GM19467 (cell line): ENCODE measurements around the gene MADCAM1.
"Not testable (repeated sequence)": the region's sequence is repeated elsewhere in the genome, so short reads cannot be mapped to it uniquely, and the experiment has no call there.

Experiments used
- ATAC-seq: cut with Tn5 transposase; IDR thresholded peaks from one replicate; pipeline ENCODE4 v1.9.1; 2021; ENCODE audit warnings: mild to moderate bottlenecking, moderate library complexity; ENCODE audit not compliant: unreplicated experiment

The MADCAM1 gene

DNA sequence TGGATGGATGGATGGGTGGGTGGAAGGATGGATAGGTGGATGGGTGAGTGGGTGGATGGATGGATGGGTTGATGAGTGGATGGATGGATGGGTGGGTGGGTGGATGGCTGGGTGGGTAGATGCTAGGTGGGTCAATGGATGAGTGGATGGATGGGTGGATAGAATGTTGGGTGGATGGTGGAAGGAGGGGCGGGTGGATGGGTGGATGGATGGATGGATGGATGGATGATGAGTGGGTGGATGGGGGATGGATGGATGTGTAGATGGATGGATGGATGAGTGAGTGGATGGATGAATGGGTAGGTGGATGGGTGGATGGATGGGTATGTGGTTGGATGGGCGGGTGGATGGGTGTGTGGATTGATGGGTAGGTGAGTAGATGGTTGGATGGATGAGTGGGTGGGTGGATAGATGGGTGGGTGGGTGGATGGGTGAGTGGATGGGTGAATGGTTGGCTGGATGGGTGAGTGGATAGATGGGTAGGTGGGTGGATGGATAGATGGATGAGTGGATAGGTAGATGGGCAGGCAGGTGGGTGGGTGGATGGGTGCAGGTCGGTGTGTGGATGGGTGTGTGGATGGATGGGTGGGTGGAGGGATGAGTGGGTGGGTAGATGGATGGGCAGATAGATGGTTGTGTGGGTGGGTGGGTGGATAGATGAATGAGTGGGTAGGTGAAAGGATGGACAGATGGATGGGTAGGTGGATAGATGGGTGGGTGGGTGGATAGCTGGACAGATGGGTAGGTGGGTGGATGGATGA, 31.1 kb upstream of the MADCAM1 start:
- no peak for ATAC-seq

DNA sequence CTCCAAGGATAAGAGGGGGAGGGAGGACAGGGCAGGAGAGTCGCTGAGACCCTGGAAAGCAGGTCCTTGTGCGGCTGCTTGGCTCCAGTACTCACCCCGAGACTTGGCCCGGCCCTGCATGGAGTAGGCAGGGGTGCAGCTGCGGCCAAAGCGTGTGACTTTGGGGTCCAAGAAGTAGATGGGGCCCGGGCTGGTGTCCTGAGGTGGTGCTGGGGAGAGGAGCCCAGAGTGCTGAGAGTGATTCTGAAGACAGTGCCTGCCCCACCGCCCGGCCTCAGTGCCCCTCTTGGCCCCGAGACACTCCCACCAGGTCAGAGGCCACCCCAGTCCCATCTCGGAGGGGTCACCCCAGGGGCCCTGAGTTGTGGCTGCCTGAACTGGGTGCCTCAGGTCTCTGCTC, 28.7 kb upstream of the MADCAM1 start:
- no peak for ATAC-seq

DNA sequence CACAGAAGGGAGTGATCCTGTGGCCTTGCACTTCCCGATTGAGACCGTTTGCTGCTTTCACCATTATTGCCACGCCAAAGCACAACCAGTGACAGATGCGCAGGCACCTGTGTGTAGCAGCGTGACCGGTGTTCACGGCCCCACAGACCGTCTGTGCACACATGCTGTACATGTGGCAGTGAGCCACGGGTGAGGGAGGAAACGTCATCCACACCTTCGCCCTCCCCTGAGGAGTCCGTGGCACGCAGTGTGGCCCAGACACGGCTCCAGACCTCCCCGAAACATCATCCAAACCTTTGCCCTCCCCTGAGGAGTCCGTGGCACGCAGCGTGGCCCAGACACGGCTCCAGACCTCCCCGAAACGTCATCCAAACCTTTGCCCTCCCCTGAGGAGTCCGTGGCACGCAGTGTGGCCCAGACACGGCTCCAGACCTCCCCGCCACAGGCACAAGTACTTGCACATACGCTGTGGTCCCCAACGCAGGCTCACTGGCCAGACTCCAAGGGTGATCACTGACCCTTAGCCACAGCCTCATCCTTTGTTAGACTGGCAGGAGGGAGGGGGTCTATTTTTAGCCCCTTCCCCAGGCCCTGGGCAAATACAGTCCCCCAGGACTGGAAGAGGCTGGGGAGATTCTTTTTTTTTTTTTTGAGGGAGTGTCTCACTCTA, 27.6 kb upstream of the MADCAM1 start:
- ATAC-seq, result no peak

DNA sequence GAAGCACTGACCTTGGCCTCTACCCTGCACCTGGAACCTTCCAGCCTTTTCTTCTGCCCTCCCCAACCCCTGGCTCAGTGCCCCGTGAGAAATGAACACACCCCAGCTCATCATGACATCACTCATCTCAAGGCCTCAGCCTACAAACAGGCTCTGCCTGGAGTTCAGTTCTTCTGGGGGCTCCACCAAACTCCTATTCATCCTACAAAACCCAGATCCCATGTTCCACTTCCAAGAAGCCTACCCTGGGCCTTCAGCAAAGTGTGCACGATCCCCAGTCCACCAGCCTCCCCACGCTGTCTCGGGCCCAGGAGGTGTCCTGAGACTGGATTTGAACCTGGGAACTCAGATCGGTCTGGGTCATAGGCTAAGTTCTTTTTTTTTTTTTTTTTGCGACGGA, 26.5 kb upstream of the MADCAM1 start:
- ATAC-seq, result no peak

DNA sequence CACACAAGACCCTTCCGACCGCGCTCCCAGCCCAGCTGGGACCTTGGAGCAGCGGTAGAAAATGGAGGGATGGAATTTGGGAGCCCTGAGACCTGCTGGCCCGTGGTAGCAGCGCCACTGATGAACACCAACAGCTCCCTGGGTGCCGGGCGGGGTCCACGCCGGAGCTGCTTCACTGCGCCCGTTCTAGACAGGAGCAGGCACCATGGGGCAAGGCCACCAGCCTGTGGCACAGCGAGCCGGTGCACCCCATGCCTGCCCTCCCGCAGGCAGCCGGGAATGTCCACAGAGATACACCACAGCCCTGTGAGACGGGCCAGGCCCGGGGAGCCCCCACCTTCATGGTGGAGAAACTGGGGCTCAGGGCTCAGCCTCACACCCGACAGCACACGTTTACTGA, 25.6 kb upstream of the MADCAM1 start:
- no peak for ATAC-seq

DNA sequence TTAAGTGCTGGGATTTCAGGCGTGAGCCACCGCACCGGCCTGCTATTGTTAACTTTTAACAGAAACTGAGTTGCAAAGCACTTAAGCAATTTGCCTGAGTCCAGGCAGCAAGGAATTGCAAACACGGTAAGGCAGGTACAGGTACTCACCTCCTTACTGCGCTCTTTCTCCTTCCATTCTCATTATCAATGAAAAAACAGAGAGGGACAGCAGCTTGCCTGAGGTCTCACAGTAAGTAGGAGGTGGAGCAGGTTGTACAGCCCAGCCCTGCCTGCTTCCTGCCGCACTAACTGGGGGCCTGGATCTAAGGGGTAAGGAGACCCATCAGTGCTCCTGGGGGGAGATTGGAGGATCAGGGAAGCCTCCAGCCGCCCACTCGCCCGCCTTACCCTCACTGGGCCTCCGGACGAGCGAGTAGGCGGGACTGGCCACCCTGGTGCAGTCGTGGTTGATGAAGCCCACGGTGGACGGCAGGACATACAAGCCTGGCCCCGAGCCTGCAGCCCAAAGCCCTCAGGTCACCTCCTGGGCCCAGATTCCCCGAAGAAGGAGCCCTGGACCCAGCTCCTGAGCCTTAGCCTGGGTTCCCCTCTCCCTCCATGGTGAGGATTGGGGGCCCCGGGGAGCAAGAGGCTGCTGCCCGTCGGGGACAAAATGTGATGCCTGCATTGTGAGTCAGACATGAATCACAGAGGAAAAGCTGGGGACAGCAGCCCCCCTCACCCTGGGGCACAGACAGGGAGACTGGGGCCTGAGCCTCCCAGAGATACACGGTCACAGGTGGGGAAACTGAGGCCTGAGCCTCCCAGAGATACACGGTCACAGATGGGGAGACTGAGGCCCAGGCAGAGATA, 24.1 kb upstream of the MADCAM1 start:
- ATAC-seq, result no peak

DNA sequence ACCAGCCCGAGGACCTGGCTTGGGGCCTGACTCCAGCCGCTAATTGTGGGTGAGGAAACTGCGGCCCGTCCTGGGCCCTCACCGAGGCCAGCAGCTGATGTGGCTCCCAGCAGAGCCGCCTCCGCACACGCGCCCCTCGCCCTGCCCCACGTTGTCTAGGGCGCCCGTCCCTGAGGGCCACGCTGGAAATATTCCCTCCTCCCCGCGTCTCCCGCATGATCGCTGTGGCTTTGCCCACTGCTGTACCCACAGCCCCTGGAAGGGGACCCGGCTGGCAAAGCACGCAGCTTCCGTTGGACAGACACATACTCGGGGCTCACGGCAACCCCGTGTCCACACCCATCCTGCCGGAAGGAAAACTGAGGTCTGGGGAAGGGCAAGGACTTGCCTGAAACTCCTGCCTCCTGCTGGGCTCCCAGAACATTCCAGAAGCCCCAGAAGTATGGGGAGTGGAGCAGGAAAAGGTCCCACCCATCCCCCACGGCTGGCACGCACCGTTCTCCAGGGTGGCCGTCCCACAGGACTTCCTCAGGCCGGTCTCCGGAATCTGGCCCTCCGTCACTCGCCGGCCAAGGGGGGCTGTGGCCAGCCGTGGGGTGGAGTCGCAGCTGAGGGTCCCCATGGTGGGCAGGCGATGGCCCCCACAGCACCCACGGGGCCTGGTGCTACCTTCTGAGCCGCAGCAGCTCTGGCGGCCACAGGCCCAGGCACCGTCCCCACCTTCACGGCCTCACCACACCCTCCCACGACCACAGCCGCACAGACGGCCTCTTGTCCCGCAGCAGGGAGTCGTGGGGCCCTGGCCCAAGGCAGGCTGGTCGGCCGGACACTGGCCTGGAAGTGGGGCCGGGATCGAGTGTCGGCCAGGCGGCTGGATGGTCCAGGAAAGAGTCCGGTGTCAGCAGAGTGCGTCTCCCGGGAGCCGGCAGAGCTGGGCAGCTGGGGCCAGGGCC, 21.9 kb upstream of the MADCAM1 start:
- no peak for ATAC-seq

DNA sequence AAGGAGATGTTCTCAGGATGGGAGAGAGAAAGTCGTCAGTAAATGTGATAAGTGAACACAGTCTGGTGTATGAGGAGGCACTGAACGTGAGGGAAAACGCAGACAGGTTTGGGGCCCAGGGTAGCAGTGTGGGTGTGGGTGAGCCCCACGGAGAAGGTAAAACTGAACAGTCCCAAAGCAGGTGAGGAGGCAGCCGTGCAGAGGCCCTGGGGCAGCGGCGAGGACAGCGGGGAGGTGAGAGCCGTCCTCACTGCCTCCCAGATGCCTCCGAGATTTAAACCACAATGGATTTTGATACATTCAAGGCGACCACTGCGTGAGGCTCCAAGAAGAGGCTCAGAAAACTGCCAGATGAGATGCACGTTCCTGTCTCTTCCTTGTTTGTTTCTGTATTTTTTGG, 20.9 kb upstream of the MADCAM1 start:
- ATAC-seq, result no peak

DNA sequence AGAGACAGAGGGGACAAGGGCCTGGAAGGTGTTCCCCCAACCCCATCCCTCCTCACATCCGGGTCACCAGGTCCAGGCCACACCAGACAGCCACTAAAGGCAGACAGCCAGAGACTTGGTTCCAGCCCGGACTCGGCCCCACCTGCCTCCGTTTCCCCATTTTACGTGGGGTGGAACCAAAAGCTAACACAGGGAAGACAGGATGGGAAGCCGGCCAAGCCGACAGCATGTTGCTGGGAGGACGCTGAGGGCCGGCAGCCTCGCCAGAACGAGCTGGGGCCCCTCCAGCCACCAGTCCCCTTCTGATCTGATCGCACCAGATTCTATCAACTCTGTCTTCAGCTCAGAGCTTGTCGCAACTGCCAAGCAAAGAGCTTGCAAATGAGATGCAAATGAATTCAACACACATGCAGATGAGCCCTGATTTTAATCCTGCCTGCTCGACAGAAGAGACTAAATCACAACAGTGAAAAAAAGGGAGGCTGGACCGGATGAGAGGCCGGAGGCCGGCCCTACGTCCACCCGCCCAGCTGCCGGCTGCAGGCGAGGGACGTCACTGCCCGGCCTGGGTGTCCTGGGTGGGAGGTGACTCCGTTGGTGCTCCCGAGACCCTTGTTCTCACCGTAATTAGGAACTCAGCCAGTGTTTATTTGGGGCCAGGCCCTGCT, 17.9 kb upstream of the MADCAM1 start:
- no peak for ATAC-seq

DNA sequence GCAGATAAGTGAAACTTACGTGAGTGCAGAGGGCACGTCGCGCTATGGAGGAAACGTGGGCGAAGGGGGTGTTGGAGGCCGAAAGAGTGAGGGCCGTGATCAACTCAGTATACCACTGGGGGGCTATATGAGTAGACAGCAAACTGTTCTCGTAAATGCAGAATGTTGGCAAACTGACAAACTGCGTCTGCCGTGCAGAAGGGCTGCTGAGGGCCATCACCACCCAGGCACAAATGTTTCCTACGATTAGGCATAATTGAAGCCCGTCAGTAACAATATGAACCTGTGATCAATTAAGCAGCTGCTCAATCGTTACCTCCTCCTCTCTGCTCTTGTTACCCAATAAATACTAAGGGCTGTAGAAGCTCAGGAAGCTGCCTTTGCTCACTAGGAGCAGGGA, 17.3 kb upstream of the MADCAM1 start:
- ATAC-seq, result no peak

DNA sequence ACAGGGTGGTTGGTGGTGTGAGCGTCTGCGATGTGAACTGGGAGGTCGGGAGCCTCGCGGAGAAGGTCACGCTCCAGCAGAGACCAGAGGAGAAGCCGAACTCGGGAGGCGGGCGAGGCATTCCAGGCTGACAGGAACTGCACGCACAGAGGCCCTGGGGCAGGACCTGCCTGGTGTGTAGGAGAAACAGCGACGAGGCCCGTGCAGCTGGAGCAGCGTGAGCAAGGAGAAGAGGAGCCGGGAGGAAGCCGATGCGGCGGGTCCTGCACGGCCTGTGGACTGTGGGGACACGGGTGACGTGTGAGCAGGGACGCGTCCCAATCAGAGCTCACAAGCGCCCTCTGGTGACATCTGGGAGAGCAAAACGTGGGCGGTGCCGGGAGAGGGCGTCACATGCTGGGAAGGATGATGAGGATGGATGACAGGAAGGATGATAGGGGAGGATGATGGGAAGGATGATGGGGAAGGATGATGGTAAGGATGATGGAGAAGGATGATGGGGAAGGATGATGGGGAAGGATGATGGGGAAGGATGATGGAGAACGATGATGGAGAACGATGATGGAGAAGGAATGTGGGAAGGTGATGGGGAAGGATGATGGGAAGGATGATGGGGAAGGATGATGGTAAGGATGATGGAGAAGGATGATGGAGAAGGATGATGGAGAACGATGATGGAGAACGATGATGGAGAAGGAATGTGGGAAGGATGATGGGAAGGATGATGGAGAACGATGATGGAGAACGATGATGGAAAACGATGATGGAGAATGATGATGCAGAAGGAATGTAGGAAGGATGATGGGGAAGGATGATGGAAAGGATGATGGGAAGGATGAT, 16.1 kb upstream of the MADCAM1 start:
- no peak for ATAC-seq

DNA sequence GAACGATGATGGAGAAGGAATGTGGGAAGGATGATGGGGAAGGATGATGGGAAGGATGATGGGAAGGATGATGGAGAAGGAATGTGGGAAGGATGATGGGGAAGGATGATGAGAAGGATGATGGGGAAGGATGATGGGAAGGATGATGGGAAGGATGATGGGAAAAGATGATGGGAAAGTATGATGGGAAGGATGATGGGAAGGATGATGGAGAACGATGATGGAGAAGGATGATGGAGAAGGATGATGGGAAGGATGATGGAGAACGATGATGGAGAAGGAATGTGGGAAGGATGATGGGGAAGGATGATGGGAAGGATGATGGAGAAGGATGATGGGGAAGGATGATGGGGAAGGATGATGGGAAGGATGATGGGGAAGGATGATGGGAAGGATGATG, 15.2 kb upstream of the MADCAM1 start:
- ATAC-seq, result not testable (repeated sequence)

DNA sequence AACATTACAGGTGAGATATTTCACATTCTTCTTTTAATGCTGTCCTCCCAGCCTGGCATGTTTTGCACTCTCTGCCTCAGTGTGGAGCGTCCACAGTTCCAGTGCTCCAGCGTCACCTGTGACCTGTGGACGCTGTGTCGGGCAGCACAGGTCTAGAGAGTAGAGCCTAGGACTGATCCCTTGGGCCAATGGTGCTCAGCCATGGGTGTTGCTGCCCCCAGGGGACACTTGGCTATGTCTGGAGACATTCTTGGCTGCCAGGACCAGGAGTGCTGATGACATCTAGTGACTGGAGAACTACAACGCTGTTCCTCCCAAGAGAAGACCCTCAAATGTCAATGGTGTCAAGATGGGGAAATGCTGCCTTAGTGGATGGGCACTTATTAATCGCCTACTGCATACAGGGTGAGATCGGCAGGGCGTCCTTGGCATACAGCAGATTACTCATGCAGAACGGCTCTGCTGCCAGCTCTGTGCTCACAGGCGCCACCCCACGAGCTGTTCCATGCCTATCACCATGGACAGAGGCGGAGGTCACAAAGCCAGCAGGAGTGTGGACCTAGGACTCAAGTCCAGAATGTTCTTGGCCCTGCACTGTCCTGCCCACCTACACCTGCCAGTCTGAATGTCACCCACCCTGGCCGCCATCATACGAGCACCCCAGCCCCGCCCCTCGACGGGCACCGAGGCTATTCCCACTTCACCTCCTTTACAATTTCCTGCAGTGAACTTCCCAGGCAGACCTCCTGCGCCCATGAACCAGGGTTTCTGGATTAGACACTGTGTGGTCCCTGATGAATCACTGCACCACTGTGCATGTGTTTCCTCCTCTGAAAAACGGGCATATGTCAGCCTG, 13.9 kb upstream of the MADCAM1 start:
- no peak for ATAC-seq

DNA sequence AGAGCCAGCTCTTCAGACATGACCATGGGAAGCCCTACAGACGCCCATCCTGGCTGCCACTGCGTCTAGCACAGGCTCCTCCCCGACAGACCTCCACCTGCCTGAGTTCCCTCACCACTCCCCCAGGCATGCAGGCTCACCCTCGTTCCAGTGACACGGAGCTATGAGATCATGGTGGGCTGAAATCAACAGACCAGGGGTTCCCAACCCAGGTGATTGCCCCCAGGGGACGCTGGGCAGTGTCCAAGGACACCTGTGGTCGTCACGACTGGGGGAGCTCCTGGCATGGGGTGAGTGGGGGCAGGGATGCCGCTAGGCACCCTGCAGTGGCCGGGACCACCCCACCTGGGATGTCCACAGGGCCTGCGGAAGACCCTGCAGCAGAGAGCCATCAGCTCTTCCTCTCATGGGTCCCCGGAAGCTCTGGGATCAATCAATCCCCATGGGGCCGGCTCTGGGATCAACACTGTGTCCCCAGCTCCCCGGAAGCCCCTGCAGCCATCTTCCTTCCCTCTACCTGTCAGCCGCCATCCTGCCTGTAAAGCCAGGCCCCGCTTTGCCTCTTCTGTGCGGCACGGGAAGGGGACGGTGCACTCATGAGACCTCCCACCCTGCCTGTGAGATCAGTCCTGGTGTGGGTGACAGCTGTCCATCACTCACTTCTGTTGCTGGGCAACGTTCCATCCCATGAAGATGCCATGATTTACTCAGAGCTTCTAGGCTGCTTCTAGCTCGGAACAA, 12.8 kb upstream of the MADCAM1 start:
- no peak for ATAC-seq

DNA sequence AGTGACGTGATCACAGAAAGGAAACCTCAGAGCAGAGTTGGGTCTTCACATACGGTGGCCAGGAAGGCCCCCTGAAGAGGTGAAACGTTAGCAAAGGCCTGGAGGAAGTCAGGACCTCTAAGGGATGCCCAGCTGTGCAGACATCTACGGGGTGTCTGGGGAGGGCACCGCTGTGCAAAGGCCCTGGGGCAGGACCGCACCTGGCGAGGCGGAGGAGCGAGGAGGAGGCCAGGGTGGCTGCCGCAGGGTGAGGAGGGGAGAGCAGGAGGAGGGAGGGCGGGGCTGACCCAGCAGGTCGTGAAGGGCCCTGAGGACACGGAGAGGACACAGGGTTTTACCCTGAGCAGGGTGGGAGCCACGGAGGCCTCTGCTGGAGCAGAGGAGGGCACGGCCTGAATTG, 11.8 kb upstream of the MADCAM1 start:
- no peak for ATAC-seq

DNA sequence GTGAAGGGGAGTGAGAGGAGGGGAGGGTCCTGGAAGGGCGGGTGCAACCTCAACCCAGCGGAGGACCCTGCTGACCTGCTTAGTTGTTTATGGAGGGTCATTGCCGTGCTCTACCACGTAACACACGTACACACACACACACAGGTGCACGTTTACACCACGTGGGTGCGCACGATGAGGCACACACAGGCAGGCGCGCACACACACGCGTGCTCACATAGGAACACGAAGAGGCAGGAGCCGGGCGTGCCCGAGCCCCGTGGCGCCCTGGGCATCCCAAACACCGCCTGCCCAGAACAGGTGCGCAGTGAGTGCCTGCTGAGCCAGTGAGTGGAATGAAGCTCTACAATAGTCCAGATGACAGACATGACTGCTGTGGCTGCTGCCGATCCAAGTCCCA, 11.2 kb upstream of the MADCAM1 start:
- no peak for ATAC-seq

DNA sequence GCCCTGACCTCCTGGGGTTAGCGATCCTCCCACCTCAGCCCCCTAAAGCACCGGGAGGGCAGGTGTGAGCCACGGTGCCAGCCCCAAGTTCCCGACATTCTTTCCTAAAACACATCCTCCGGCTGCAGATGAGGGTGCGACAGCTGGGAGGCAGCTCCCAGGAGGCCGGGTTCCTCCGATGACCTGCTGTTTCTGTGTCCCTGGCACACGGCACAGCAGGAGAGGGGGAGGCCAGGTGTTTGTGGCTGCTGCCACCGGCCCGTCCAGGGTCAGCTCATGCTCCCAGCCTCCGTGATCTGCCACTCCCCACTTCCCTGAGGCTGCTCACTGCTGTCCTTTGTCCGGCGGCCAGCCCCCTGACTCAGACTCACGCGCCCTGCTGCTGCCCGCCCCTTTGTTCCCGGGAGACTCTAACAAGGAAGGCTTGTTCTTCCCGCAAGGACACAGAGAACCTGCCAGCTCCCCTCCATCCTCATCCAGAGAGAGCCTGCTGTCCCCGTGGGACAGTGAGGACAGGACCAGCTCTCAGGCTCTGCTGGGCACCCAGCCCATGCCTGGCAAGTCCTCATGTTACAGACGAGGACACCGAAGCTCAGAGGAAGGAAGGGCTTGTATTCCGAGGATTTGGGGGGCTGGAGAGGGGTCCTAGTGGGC, 10.6 kb upstream of the MADCAM1 start:
- no peak for ATAC-seq
